Left cardiac atrium (tissue), 4 donors: Measurements from ENCODE around the gene DBI. TPM values are rescaled to one million over a fixed set of nuclear protein-coding genes. Genes with fewer than 3 reads are reported as not detected.

Experiments
- ATAC-seq, 2 donors: fragments of 200-7000 bp; cut with Tn5 transposase; one replicate each; pipeline ENCODE4 v1.9.1; 2020; ENCODE audit warnings: mild to moderate bottlenecking in 2 of 2, moderate library complexity in 2 of 2
- DNase-seq: peaks from one replicate; pipeline ENCODE4 v3.0.0-alpha.2; 2020
- intact Hi-C, 2 donors: fragments of 100-400 bp; cut with DNase I; formaldehyde crosslinking; loops; one replicate each; pipeline versions ENCODE4 v1.14.1 to v1.15.1; 2022 to 2023
- total RNA-seq, 2 donors: library from RNA; stranded (reverse); fragmentation: NEBNext Ultra II Directional; extraction: Animal tissue kit (Norgen Biotek cat#: 25700); gene quantifications; one replicate each; pipeline ENCODE4 v1.2.1, GENCODE V29; 2021
- donor health status: DM: no; HTN: yes; CAD: no.
- donor health status: DM: no; HTN: yes; CAD: no; lungs with severe emphysema.
- donor health status: DM: yes; HTN: yes; CAD: no.
- donor health status: Dilated cardiomyopathy.

DBI gene
- total RNA-seq, 2 donors from 2014 or later: 172 to 227 TPM

DNA sequence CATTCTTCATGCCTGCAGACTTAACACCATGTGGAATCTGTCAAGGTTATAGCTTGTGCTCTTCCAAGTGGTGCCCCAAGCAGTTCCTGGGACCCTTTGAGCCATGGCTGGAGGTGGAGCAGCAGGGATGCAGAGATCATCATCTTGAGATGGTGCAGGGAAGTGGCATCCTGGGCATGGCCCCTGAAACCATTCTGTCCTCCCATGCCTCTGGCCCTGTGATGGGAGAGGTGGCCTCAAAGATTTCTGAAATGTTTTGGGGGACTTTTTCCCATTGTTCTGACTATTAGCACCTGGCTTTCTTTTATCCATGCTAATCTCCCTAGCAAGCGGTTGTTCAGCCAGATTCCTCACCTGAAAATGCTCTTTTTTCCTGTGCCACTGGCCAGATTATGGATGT lies 54.5 kb downstream of the DBI start:
- intact Hi-C loops: no loop called here
- no peak for DNase-seq
- ATAC-seq: no peak

DNA sequence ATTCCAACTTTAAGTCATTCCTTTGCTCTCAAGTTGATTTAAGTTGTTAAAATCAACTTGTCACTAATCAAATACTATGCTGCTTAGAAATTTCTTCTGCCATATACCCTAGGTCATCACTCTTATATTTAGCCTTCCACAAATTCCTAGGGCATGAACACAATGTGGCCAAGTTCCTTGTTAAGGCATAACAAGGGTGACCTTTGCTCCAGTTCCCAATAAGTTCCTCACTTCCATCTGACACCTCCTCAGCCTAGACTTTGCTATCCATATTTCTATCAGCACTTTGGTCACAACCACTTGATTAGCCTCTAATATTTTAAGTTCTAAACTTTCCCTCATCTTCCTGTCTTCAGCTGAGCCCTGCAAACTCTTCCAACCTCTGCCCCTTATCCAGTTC lies 55.0 kb downstream of the DBI start:
- DNase-seq: no peak
- ATAC-seq: no peak
- intact Hi-C loops: no loop called here

Other genes with a start within 250 kb of the DBI start
- gene C1QL2, start 208.2 kb upstream of the DBI start, total RNA-seq: not detected
- gene STEAP3, start 143.1 kb upstream of the DBI start, total RNA-seq: 10 to 100 TPM in 1 of 2 donors, 1 to 10 TPM in 1; 7.7 to 11.2 TPM
- 10 to 100 TPM in 1 of 2 donors, 1 to 10 TPM in 1; 9.9 to 11.5 TPM for gene C2orf76, start 143 bp upstream of the DBI start, total RNA-seq
- 10 to 100 TPM in 1 of 2 donors, 1 to 10 TPM in 1; 6.1 to 16.4 TPM for gene TMEM37, start 64.9 kb downstream of the DBI start, total RNA-seq
- under 1 TPM in 1 of 2 donors, not detected in 1; 0.32 TPM for gene SCTR, start 157.5 kb downstream of the DBI start, total RNA-seq
- under 1 TPM; 0.91 to 0.97 TPM for gene CFAP221, start 177.5 kb downstream of the DBI start, total RNA-seq